Loucy (cell line): Measurements from ENCODE around the gene XAB2.

Source experiments
- H2AFZ ChIP-seq: fragments of 200-600 bp; sonication (generic); 2 replicates; pipeline ENCODE4 v1.6.0; 2016; ENCODE audit warnings: antibody characterized with exemption, mild to moderate bottlenecking, low read length, moderate library complexity
- H3F3A ChIP-seq: fragments of 200-600 bp; 2 replicates; pipeline ENCODE4 v1.6.0; 2016; ENCODE audit warnings: antibody characterized with exemption, low read depth, mild to moderate bottlenecking
- H3K27me3 ChIP-seq: fragments of 200-600 bp; sonication (generic); 2 replicates; pipeline ENCODE4 v1.6.1; 2014; ENCODE audit warnings: low read length, mild to moderate bottlenecking; ENCODE audit not compliant: insufficient read depth, poor library complexity, severe bottlenecking
- H3K36me3 ChIP-seq: fragments of 200-600 bp; sonication (generic); 2 replicates; pipeline ENCODE4 v1.6.1; 2016; ENCODE audit warnings: low read length; ENCODE audit not compliant: insufficient read depth
- H3K4me1 ChIP-seq: fragments of 200-600 bp; sonication (generic); 2 replicates; pipeline ENCODE4 v1.5.1; 2014; ENCODE audit warnings: low read length, mild to moderate bottlenecking; ENCODE audit not compliant: insufficient read depth, poor library complexity, severe bottlenecking
- H3K4me2 ChIP-seq: fragments of 200-600 bp; sonication (generic); 2 replicates; pipeline ENCODE4 v1.6.0; 2014; ENCODE audit warnings: antibody characterized with exemption, low read length, low read depth, mild to moderate bottlenecking; ENCODE audit not compliant: poor library complexity, severe bottlenecking
- H3K4me3 ChIP-seq: fragments of 200-600 bp; sonication (generic); 2 replicates; pipeline ENCODE4 v1.5.1; 2014; ENCODE audit warnings: low read length, mild to moderate bottlenecking, mixed read lengths; ENCODE audit not compliant: poor library complexity, severe bottlenecking
- H3K79me2 ChIP-seq: fragments of 200-600 bp; sonication (generic); 2 replicates; pipeline ENCODE4 v1.6.1; 2014; ENCODE audit warnings: low read length; ENCODE audit not compliant: insufficient read depth
- H3K9ac ChIP-seq: fragments of 200-600 bp; sonication (generic); 2 replicates; pipeline ENCODE4 v1.6.0; 2014; ENCODE audit warnings: mild to moderate bottlenecking, low read depth, low read length, moderate library complexity; ENCODE audit not compliant: poor library complexity, severe bottlenecking
- H3K9me2 ChIP-seq: fragments of 200-600 bp; sonication (generic); replicated peaks from 2 replicates; pipeline ENCODE4 v1.6.1; 2016; ENCODE audit warnings: low read depth, low read length, mixed read lengths
- H3K9me3 ChIP-seq: fragments of 200-600 bp; sonication (generic); 2 replicates; pipeline ENCODE4 v1.6.1; 2014; ENCODE audit warnings: mild to moderate bottlenecking, antibody characterized with exemption, low read length, low read depth; ENCODE audit not compliant: insufficient read depth
- H4K20me1 ChIP-seq: fragments of 200-600 bp; sonication (generic); 2 replicates; pipeline ENCODE4 v1.6.0; 2014; ENCODE audit warnings: antibody characterized with exemption, low read length, mild to moderate bottlenecking; ENCODE audit not compliant: insufficient read depth, poor library complexity, severe bottlenecking
- CTCF ChIP-seq: fragments of 200-600 bp; sonication (generic); conservative IDR thresholded peaks from 2 replicates; pipeline ENCODE4 v1.5.1; 2014; ENCODE audit warnings: mild to moderate bottlenecking, antibody characterized with exemption, low read length
- EZH2phosphoT487 ChIP-seq: fragments of 200-600 bp; IDR thresholded peaks from 2 replicates; pipeline ENCODE4 v1.6.1; 2018; ENCODE audit warnings: antibody characterized with exemption, mild to moderate bottlenecking, moderate library complexity, borderline replicate concordance

XAB2 gene

GRCh38 chr19:7598180-7598579 lies 31.2 kb downstream of the XAB2 start:
- Histone ChIP-seq H2AFZ (no peak overlapping the region), H3F3A (no peaks in the 10 kb centered on the region), H3K4me2 (no peak overlapping the region), H3K4me1 (no peaks in the 10 kb centered on the region), H3K9me3 (no peaks in the 10 kb centered on the region), H3K4me3 (no peak overlapping the region), H3K9me2 (no peaks in the 10 kb centered on the region), H3K27me3 (no peaks in the 10 kb centered on the region), H4K20me1 (no peaks in the 10 kb centered on the region), H3K9ac (no peak overlapping the region), H3K79me2 (no peaks in the 10 kb centered on the region), H3K36me3 (no peaks in the 10 kb centered on the region)
- TF ChIP-seq EZH2phosphoT487 (no peak), CTCF (no peak)

GRCh38 chr19:7597689-7598088 lies 31.7 kb downstream of the XAB2 start:
- Histone ChIP-seq H3K36me3 (no peaks in the 10 kb centered on the region), H3K9me3 (no peaks in the 10 kb centered on the region), H4K20me1 (no peaks in the 10 kb centered on the region), H3F3A (no peaks in the 10 kb centered on the region), H3K4me3 (no peak overlapping the region), H3K9me2 (no peaks in the 10 kb centered on the region), H3K9ac (no peak overlapping the region), H2AFZ (no peak overlapping the region), H3K79me2 (no peaks in the 10 kb centered on the region), H3K4me2 (no peak overlapping the region), H3K27me3 (no peaks in the 10 kb centered on the region), H3K4me1 (no peaks in the 10 kb centered on the region)
- no peak for TF ChIP-seq EZH2phosphoT487
- TF ChIP-seq CTCF = no peak

GRCh38 chr19:7596211-7596937 lies 33.0 kb downstream of the XAB2 start:
- Histone ChIP-seq H3K27me3 (no peaks in the 10 kb centered on the region), H3K9me2 (no peaks in the 10 kb centered on the region), H3K4me2 (no peak overlapping the region), H3K4me1 (no peaks in the 10 kb centered on the region), H4K20me1 (no peaks in the 10 kb centered on the region), H3K9ac (no peak overlapping the region), H3F3A (no peaks in the 10 kb centered on the region), H3K4me3 (no peak overlapping the region), H3K79me2 (no peaks in the 10 kb centered on the region), H3K36me3 (no peaks in the 10 kb centered on the region), H3K9me3 (no peaks in the 10 kb centered on the region), H2AFZ (no peak overlapping the region)
- TF ChIP-seq CTCF (no peak), EZH2phosphoT487 (no peak)
